H1 (cell line): ENCODE measurements around the gene PPP3CB. TPM values are rescaled to one million over a fixed set of nuclear protein-coding genes. Genes with fewer than 3 reads are reported as not detected.

Experiments used
- CTCF ChIA-PET: fragments of 300-600 bp; sonication (Branson Sonifier 250); formaldehyde crosslinking; loops from one replicate; lab custom pipeline; 2021; ENCODE audit not compliant: partially characterized antibody; lab: Charles Lee
- POLR2A ChIA-PET: fragments of 300-600 bp; sonication (Branson Sonifier 250); formaldehyde crosslinking; loops from one replicate; lab custom pipeline; 2021; ENCODE audit warnings: inconsistent platforms; ENCODE audit not compliant: partially characterized antibody; lab: Charles Lee
- DNase-seq, 2 experiments: peaks; one replicate each; pipeline versions ENCODE4 v3.0.0 to v3.0.0-alpha.2; 2010 to 2022; ENCODE audit warnings: low spot score in 2 of 2, low read depth in 1 of 2, mixed read lengths in 1 of 2
- FAIRE-seq: peaks from 2 replicates; lab custom pipeline; 2011; peaks lifted over from hg19 to GRCh38; lab: Jason Lieb, UNC
- H2AFZ ChIP-seq: 2 replicates; pipeline ENCODE4 v1.8.1; 2012; ENCODE audit warnings: low read length, inconsistent platforms
- H2AK5ac ChIP-seq: 2 replicates; pipeline ENCODE4 v1.6.1; 2013; ENCODE audit warnings: low read depth, low read length
- H2BK120ac ChIP-seq: replicated peaks from 2 replicates; pipeline ENCODE3; 2013; ENCODE audit warnings: low read depth, low read length, inconsistent platforms
- H2BK12ac ChIP-seq: 2 replicates; pipeline ENCODE4 v1.6.1; 2013; ENCODE audit warnings: low read depth, low read length
- H2BK15ac ChIP-seq: 2 replicates; pipeline ENCODE4 v1.6.1; 2013; ENCODE audit warnings: low read length
- H2BK20ac ChIP-seq: 2 replicates; pipeline ENCODE4 v1.6.1; 2013; ENCODE audit warnings: low read length
- H2BK5ac ChIP-seq: 2 replicates; pipeline ENCODE4 v1.6.1; 2013; ENCODE audit warnings: low read depth, low read length
- H3K14ac ChIP-seq: 2 replicates; pipeline ENCODE4 v1.6.1; 2013; ENCODE audit warnings: inconsistent platforms; ENCODE audit not compliant: insufficient read length
- H3K18ac ChIP-seq: 2 replicates; pipeline ENCODE4 v1.6.1; 2013; ENCODE audit warnings: low read length; ENCODE audit errors: extremely low read depth
- H3K23ac ChIP-seq: 2 replicates; pipeline ENCODE4 v1.6.1; 2013; ENCODE audit warnings: inconsistent platforms; ENCODE audit not compliant: insufficient read length
- H3K23me2 ChIP-seq: 2 replicates; pipeline ENCODE4 v1.6.1; 2013; ENCODE audit warnings: low read depth, low read length
- H3K27ac ChIP-seq: 2 replicates; pipeline ENCODE4 v1.6.1; 2011; ENCODE audit warnings: low read depth, low read length, inconsistent platforms
- H3K27me3 ChIP-seq, 4 experiments: replicated peaks in 1 of 4; 1 replicate in 1 of 4; 2 replicates in 3 of 4; pipeline versions ENCODE4 v1.6.1 to v1.8.1; 2011 to 2013; ENCODE audit warnings: low read length in 3 of 4, mild to moderate bottlenecking in 3 of 4, inconsistent platforms in 2 of 4, mixed read lengths in 2 of 4, moderate library complexity in 1 of 4; ENCODE audit not compliant: control insufficient read depth in 3 of 4, insufficient read depth in 3 of 4; ENCODE audit errors: extremely low read depth in 1 of 4
- H3K36me3 ChIP-seq, 4 experiments: 2 replicates each; pipeline versions ENCODE4 v1.6.1 to v1.8.1; 2011 to 2013; ENCODE audit warnings: mild to moderate bottlenecking in 4 of 4, low read length in 3 of 4, moderate library complexity in 2 of 4, control low read depth in 1 of 4, inconsistent platforms in 1 of 4; ENCODE audit not compliant: insufficient read depth in 4 of 4, control insufficient read depth in 2 of 4
- H3K4ac ChIP-seq: replicated peaks from 2 replicates; pipeline ENCODE3; 2013; ENCODE audit warnings: low read length, low read depth, mixed read lengths, inconsistent platforms; ENCODE audit not compliant: insufficient read length
- H3K4me1 ChIP-seq, 4 experiments: replicated peaks in 1 of 4; 1 replicate in 1 of 4; 2 replicates in 3 of 4; pipeline versions ENCODE4 v1.6.1 to v1.8.1; 2011 to 2013; ENCODE audit warnings: low read length in 3 of 4, inconsistent platforms in 2 of 4, mixed read lengths in 1 of 4; ENCODE audit not compliant: insufficient read depth in 4 of 4, control insufficient read depth in 3 of 4
- H3K4me2 ChIP-seq, 2 experiments: 2 replicates each; pipeline versions ENCODE4 v1.6.1 to v1.8.1; 2011 to 2013; ENCODE audit warnings: low read depth in 2 of 2, low read length in 2 of 2, control low read depth in 1 of 2, inconsistent platforms in 1 of 2, mild to moderate bottlenecking in 1 of 2; ENCODE audit not compliant: insufficient read depth in 1 of 2
- H3K4me3 ChIP-seq, 4 experiments: fragments of 200-600, 300-600 bp in 1 of 4; sonication (generic), shearing (Covaris generic), sonication (Bioruptor Twin) in 1 of 4; 2 replicates each; pipeline versions ENCODE4 v1.5.1 to v1.8.1; 2011 to 2016; ENCODE audit warnings: low read length in 4 of 4, low read depth in 3 of 4, control low read depth in 2 of 4, inconsistent platforms in 2 of 4, mild to moderate bottlenecking in 2 of 4, mixed read lengths in 1 of 4, moderate library complexity in 1 of 4; ENCODE audit not compliant: insufficient read depth in 2 of 4; ENCODE audit errors: extremely low read depth in 1 of 4
- H3K56ac ChIP-seq: replicated peaks from 2 replicates; pipeline ENCODE3; 2013; ENCODE audit warnings: low read depth, mild to moderate bottlenecking, mixed read lengths, low read length, inconsistent platforms; ENCODE audit not compliant: insufficient read length
- H3K79me1 ChIP-seq: 2 replicates; pipeline ENCODE4 v1.6.1; 2013; ENCODE audit warnings: low read depth, low read length, control low read depth
- H3K79me2 ChIP-seq, 2 experiments: 2 replicates each; pipeline versions ENCODE4 v1.6.1 to v1.8.1; 2012 to 2013; ENCODE audit warnings: low read length in 2 of 2, mild to moderate bottlenecking in 2 of 2, inconsistent platforms in 1 of 2; ENCODE audit not compliant: insufficient read depth in 2 of 2, control insufficient read depth in 1 of 2
- H3K9ac ChIP-seq, 4 experiments: replicated peaks in 1 of 4; 1 replicate in 1 of 4; 2 replicates in 3 of 4; pipeline versions ENCODE4 v1.6.1 to v1.8.1; 2011 to 2013; ENCODE audit warnings: low read depth in 3 of 4, low read length in 3 of 4, control low read depth in 2 of 4, mild to moderate bottlenecking in 2 of 4, moderate library complexity in 2 of 4, inconsistent platforms in 1 of 4; ENCODE audit errors: extremely low read depth in 1 of 4
- H3K9me3 ChIP-seq, 2 experiments: 2 replicates each; pipeline versions ENCODE4 v1.6.1 to v1.8.1; 2012 to 2013; ENCODE audit warnings: mild to moderate bottlenecking in 2 of 2, moderate library complexity in 2 of 2, control low read depth in 1 of 2, inconsistent platforms in 1 of 2, low read depth in 1 of 2, low read length in 1 of 2, mixed read lengths in 1 of 2; ENCODE audit not compliant: insufficient read depth in 2 of 2
- H4K20me1 ChIP-seq, 2 experiments: replicated peaks in 1 of 2; 2 replicates each; pipeline versions ENCODE3 to v1.8.1; 2011 to 2013; ENCODE audit warnings: inconsistent platforms in 2 of 2, low read length in 2 of 2, mild to moderate bottlenecking in 1 of 2; ENCODE audit not compliant: insufficient read depth in 2 of 2, control insufficient read depth in 1 of 2
- H4K5ac ChIP-seq: 2 replicates; pipeline ENCODE4 v1.6.1; 2013; ENCODE audit warnings: low read length, low read depth, mixed read lengths, inconsistent platforms; ENCODE audit not compliant: insufficient read length
- H4K8ac ChIP-seq: 2 replicates; pipeline ENCODE4 v1.8.0; 2013; ENCODE audit warnings: mild to moderate bottlenecking, moderate library complexity, low read length, inconsistent platforms; ENCODE audit not compliant: insufficient read depth; ENCODE audit errors: extremely low read depth
- H4K91ac ChIP-seq: replicated peaks from 2 replicates; pipeline ENCODE3; 2013; ENCODE audit warnings: low read length, mixed read lengths, inconsistent platforms; ENCODE audit not compliant: insufficient read length
- CTBP2 ChIP-seq: IDR thresholded peaks from 2 replicates; pipeline ENCODE4 v1.7.0; 2011; ENCODE audit warnings: borderline replicate concordance, mild to moderate bottlenecking, moderate library complexity, mixed read lengths, low read length; ENCODE audit not compliant: insufficient read depth, insufficient read length
- TEAD4 ChIP-seq: IDR thresholded peaks from 2 replicates; pipeline ENCODE4 v1.6.1; 2012; ENCODE audit warnings: low read depth, low read length, inconsistent platforms, mixed read lengths
- WGBS, 2 experiments: shearing (Covaris generic) in 1 of 2; methylation state at CpG; one replicate each; pipeline versions ENCODE4 v1.1.6 to v1.1.7; 2013 to 2015; ENCODE audit warnings: low lambda C conversion rate in 2 of 2, mixed read lengths in 2 of 2, inconsistent platforms in 1 of 2, low coverage in 1 of 2, missing lambda C conversion rate in 1 of 2; ENCODE audit not compliant: insufficient replicate concordance in 2 of 2, insufficient coverage in 1 of 2, insufficient read length in 1 of 2; ENCODE audit errors: extremely low coverage in 1 of 2, missing lambda C conversion rate in 1 of 2; 5-methylcytosine and 5-hydroxymethylcytosine counted together
- polyA plus RNA-seq, 7 experiments: library from polyadenylated mRNA; depleted of rRNA in 3 of 7; stranded (reverse) in 5 of 7; unstranded in 2 of 7; fragments of >200 nt in 5 of 7; fragments of 200-250 nt in 2 of 7; gene quantifications; 1 replicate in 5 of 7; 2 replicates in 1 of 7; 4 replicates in 1 of 7; pipeline versions ENCODE4 v1.2.1 to v1.2.3, GENCODE V29; 2011 to 2013; ENCODE audit warnings: missing spikeins in 2 of 7, mixed read lengths in 2 of 7
- total RNA-seq: library from RNA; stranded (reverse); fragmentation: NEBNext Ultra II Directional; extraction: Animal tissue kit (Norgen Biotek cat#: 25700); gene quantifications from 2 replicates; pipeline ENCODE4 v1.2.1, GENCODE V29; 2021

The PPP3CB gene
- total and polyA plus RNA-seq, 2 of the 8 experiments (the other 6 are each of a cell fraction or from before 2014, with no cell fraction given) = 10.5 to 36.3 TPM

GRCh38 chr10:73519336-73519735, 23.5 kb upstream of the PPP3CB start:
- POLR2A ChIA-PET = no interaction called here
- no peaks in the 10 kb centered on the region for H3K79me1 ChIP-seq

More at GRCh38 chr10:73519336-73519735, 23.5 kb upstream of the PPP3CB start:
- Histone ChIP-seq H3K4me2 (no peak overlapping the region), H2BK20ac (no peak overlapping the region), H4K8ac (no peak overlapping the region), H4K91ac (no peak overlapping the region), H3K4me1 (no peaks in the 10 kb centered on the region), H2BK15ac (no peak overlapping the region), H3K23ac (no peak overlapping the region), H3K9ac (no peak overlapping the region), H3K14ac (no peak overlapping the region), H2BK120ac (no peak overlapping the region), H3K27ac (no peak overlapping the region), H3K27me3 (no peaks in the 10 kb centered on the region), H3K23me2 (no peaks in the 10 kb centered on the region), H3K18ac (no peak overlapping the region), H3K9me3 (no peaks in the 10 kb centered on the region), H4K20me1 (no peaks in the 10 kb centered on the region), H2BK5ac (no peak overlapping the region; the same call in 1 of the 2 replicates), H3K36me3 (peaks cover 20 to 58% (median 53%) of the 10 kb centered on the region in 4 experiments; a peak in 7 of 8 replicates), H3K4ac (no peak overlapping the region), H4K5ac (no peak overlapping the region), H2BK12ac (no peak overlapping the region), H3K79me2 (no peaks in the 10 kb centered on the region), H2AFZ (no peak overlapping the region), H3K4me3 (no peak overlapping the region), H2AK5ac (no peak overlapping the region), H3K56ac (no peak overlapping the region)
- WGBS, 2 experiments = 92% methylated on average over 3 of the region's 3 CpGs; no CpG with 5 or more reads in 1 of the 2 experiments
- no peak for DNase-seq
- TF ChIP-seq TEAD4 = no peak
- no peak for TF ChIP-seq CTBP2
- CTCF ChIA-PET = interaction anchor here (1.6 to 2.7 kb wide), 2 partner anchors 10 to 18 kb away, joined by 6 to 17 read pairs; no protein-coding TSS in a partner anchor
- no peak for FAIRE-seq
